ENCODE measurements around the gene FKBP7.
"Not testable (repeated sequence)": the region's sequence is repeated elsewhere in the genome, so short reads cannot be mapped to it uniquely, and the experiment has no call there.

FKBP7 gene, protein sequence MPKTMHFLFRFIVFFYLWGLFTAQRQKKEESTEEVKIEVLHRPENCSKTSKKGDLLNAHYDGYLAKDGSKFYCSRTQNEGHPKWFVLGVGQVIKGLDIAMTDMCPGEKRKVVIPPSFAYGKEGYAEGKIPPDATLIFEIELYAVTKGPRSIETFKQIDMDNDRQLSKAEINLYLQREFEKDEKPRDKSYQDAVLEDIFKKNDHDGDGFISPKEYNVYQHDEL

DNA sequence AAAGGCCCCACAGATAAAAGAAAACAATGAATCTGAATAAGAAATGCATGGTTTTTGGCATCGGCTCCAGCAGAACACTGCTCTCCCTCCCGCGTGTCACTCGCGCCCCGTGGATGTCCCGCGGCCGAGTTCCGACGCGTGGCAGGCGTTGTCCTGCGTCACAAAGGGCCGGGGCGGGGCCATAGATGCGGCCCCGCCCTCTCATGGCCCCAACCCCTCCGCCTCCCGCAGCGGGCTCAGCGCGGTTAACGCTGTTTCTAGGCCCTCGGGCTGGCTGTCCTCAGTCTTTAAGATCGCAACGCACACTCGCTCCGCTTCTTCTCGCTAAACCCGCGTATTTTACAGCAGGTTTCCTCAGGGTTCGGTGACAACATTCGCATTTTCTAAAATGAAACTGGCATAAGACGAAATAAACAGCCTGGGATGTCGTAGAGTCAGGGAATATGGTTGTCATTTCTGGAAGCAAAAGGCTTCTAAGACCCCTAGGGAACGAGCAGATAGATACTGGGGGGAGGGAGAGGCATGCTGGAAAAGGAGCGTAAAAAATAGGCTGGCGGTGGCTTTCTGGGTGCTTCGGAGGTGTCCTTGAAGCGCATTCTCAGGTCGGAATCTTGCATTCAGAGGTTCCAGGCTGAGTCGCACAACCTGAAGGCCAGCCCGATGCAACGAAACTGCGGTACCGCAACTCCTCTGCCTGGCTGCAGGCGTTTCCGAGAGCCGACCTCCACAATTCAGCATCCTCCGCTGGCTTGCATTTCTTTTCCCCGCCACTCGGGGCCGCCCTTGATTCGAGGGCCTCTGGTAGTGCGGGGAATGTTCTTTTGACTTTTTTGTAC is at the start of gene FKBP7:
FKBP7 (minus strand) TSS at position 162 of the 836 bp plus-strand sequence; CDS start at position 61, 101 bp downstream.
- DNase-seq (ENCODE audit: low spot score), result peak; percentile 89

DNA sequence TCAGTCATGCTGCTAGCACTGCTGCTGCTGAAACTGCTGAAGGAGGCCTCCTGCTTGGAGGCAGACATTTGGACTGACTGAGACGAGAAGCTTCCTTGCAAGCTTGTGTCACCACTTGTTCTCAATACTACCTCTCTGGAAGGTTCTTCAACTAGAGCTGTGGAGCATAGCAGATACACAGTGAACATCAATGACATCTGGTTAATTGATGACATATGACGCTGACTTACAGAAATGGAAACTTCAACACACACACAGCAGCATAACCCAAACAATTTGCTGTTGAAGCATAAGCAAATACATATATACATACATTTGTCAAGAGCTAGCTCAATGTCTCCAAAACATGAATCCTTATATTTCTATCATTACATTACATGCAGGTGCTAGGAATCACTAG is 49.2 kb upstream of the FKBP7 start:
- DNase-seq (ENCODE audit: low spot score), result no peak

DNA sequence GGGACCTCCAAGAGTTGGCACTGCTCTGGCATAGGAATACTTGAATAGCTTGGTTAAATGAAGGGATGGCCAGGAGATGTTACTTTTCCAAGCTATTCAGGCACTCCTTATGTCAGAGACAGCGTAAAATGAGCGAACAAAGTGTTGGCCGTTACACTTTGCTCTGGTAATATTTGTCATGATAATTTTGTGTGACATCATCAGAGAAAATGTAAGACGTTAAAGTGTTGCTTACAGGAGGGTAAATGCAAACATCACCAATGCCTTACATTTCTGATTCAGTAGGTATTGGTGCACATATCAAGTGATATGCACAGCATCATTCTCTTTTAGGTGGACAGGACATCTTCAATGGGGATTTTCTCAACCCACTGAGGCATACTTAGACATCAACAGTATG is 47.9 kb upstream of the FKBP7 start:
- no peak for DNase-seq (ENCODE audit: low spot score)

DNA sequence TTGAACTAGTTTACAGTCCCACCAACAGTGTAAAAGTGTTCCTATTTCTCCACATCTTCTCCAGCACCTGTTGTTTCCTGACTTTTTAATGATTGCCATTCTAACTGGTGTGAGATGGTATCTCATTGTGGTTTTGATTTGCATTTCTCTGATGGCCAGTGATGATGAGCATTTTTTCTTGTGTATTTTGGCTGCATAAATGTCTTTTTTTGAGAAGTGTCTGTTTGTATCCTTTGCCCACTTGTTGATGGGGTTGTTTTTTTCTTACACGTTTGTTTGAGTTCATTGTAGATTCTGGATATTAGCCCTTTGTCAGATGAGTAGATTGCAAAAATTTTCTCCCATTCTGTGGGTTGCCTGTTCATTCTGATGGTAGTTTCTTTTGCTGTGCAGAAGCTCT is 47.1 kb upstream of the FKBP7 start:
- DNase-seq (ENCODE audit: low spot score), result not testable (repeated sequence)

DNA sequence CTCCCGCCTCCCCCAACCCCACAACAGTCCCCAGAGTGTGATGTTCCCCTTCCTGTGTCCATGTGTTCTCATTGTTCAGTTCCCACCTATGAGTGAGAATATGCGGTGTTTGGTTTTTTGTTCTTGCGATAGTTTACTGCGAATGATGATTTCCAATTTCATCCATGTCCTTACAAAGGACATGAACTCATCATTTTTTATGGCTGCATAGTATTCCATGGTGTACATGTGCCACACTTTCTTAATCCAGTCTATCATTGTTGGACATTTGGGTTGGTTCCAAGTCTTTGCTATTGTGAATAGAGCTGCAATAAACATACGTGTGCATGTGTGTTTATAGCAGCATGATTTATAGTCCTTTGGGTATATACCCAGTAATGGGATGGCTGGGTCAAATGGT is 46.6 kb upstream of the FKBP7 start:
- not testable (repeated sequence) for DNase-seq (ENCODE audit: low spot score)

DNA sequence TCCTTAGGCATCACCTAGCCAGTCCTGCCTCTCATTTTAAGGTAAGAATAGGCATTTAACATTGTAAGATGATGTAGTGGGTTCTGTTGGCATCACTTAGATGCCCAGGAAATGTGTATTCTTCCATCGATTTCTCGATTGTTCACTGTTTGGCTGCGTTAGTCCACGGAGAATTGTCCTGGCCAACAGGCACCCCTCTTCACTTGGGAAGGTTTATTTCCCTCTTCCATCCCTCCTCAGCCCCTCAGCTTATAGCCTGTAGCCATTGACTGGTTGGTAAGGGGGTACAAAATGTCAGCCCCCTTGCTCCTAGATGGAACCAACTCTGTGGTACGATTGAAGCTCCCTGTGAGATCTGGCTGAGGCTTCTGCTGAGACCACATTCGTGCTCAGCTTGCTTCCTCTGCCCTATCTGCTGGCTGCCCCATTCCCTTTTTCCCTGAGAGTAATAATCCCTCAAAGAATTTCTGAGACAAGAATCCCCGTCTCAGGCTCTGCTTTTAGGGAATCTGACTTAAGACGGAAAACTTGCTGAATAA is 45.3 kb upstream of the FKBP7 start:
- DNase-seq (ENCODE audit: low spot score), result no peak

DNA sequence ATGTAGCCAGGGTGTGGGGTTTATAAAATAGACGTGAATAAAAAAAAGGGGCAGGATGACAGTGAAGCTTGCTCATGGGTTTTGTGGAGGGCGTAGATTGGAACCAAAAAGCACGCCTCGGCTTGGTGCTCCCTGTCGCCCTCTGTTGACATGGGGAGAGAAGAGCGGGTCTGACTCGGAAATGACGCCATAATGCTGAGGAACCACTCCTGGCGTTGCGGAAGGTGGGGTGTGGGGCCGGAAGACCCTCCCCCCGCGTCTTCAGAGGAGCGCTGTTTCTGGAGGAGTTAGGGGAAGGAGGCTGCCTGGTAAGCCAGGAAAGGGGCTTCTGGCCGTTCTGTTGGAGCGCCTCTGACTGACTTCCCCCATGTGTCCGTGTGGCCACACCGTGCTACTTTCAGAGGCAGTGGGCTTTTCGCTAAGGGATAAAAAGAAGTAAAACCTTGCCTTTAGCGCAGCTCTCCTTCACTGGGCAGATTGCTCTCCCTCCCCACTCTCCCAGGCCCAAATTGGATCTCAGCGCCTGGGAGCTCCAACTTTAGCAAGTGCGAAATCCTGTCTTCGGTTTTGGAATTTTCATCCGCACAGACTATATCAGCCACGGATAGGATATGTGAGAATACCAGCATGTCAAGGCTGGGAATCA is 44.7 kb upstream of the FKBP7 start:
- DNase-seq (ENCODE audit: low spot score), result peak; percentile 56

DNA sequence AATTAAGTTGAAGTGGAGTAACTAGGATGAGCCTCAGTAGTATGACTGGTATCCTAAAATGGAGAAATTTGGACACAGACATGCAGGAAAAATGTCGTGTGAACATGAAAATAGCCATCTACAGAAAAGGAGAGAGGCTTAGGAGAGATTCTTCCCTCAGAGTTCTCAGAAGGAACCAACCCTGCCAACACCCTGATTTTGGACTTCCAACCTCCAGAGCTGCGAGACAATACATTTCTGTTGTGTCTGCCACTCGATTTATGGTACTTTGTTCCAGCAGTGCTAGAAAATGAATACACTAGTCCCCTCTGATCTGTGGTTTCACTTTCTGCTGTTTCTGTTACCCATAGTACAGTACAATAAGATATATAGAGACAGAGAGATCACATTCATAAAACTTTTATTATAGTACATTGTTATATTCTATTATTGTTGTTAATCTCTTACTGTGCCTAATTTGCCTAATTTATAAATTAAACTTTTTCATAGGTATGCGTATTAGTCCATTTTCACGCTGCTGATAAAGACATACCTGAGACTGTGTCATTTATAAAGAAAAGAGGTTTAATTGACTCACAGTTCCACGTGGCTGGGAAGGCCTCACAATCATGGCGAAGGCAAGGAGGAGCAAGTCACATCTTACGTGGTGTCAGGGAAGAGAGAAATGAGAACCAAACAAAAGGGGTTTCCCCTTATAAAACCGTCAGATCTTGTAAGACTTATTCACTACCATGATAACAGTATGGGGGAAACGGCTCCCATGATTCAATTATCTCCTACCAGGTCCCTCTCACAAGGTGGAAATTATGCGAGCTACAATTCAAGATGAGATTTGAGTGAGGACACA is 43.1 kb upstream of the FKBP7 start:
- DNase-seq (ENCODE audit: low spot score), result no peak

DNA sequence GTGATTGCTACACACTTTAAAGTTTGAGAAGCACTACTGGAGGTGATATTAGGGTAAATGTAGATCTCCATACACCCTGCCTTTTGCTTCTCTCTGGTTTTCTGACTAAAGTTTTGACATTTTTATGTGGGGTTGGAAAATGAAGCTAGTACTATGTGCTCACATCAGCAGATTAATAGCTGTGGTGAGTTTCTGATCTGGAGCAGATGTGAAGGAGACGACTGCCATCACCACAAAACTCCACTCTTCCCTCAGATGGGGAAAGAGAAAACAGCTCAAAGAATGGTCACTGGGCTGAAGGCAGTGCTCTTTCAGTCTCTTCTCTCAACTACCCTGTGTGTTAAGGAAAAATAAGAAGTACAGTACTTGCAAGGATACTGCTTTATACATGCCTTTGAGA is 39.1 kb upstream of the FKBP7 start:
- no peak for DNase-seq (ENCODE audit: low spot score)

DNA sequence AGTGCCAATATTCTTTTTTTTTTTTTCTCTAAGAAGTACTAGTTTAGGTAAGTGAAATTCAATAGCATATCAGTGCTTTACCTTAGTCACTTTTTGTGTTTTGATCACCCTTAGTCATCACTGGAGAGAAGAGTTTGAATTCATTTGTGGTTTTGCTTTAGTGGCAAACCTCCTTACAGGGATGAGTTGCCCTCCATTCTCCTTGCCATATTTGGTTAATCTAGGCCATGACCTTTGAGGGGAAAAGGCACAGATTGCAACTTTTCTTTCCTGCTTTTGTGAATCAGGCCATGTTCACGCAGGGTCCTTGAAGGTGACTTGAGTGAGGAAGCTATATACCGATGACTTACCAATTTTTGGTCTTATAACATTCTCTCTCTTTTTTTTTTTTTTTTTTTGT is 36.3 kb upstream of the FKBP7 start:
- DNase-seq (ENCODE audit: low spot score), result no peak

DNA sequence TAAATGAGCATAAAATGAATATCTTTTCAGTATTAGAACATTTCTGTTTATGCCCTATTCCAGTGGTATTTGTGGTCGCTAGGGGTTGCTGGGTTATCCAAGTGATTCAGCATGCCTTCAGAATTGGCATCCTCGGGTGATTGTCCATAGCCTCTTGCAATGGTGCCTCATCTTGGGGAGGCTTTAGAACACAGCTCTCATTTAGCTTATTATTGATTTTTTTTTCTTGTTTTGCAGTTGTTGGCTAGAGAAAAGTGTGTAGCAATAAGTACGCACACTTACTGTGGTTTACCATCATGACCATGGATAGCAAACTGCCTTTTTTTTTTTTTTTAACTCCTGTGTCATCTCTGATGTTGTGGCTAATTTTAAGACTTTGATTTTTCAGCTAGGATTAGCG is 35.5 kb upstream of the FKBP7 start:
- DNase-seq (ENCODE audit: low spot score), result no peak

DNA sequence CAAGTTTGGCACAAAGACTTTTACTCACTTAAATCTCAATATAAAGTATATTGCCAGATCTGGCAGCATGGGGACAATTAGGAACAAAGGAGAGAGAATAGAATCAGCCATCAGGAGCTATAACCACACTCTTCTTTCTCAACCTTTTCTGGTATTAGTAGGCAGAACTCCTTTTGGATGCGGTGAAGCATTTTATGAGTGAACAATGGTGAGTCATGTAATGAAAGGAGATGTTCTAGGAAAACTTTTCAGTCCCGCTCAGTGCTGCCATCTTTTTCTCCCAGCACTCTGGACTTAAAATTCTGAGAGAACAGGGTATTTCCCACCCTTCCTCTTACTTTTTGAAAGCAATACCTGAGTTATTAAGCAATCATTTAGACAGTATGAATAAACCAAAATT is 34.1 kb upstream of the FKBP7 start:
- no peak for DNase-seq (ENCODE audit: low spot score)

DNA sequence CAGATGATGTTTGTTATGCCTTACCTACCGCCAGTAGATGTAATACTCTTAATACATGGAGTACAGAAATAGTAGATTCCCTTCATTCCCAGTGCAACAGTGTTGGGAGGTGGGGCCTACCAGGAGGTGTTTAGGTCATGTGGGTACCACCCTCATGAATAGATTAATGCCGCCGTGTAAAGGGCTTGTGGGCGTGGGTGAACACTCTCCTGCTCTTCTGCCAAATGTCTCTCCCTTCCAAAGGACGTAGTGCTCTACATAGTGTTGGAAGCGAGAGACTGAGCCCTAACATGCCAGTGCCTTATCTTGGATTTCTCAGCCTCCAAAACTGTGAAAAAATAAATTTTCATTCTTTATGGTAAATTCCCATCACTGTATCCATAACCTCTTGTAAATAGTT is 32.0 kb upstream of the FKBP7 start:
- DNase-seq (ENCODE audit: low spot score), result no peak

DNA sequence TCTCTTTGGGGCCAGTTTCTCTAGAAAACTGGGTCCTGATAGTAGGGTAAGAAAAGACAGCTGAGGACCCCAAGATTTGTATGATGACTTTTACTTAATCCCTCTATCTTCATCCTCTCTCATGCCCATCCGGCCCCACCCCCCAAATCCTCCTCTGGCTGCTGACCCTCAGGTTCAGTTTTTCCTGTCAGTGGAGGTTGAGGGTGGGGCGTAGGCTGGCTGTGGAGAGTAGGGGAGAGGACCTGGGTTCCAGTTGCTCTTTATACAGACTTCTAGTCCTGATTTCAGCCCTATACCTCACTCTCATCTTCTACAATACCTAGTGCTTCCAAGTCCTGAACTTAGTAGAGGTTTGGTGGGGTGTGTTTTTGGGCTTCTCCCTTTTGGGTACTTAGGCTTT is 30.2 kb upstream of the FKBP7 start:
- DNase-seq (ENCODE audit: low spot score), result no peak

DNA sequence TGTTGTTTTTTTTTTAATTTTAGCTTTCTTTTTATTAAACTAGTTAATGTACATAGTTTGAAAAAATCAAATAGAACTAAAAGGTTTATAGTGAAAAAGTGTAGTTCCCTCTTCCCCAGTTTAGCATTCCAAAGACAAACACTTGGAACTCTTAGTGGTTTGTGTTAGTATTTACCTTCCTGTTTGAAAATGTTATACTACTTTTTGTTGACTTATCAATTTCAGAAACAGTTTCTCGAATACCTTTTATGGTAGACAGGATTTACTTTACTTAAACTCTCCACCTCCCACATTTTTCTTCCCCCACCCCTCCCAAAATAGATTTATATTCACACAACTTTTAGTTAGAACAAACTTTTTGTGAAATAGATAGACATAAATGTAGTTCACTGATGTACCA is 28.5 kb upstream of the FKBP7 start:
- no peak for DNase-seq (ENCODE audit: low spot score)

DNA sequence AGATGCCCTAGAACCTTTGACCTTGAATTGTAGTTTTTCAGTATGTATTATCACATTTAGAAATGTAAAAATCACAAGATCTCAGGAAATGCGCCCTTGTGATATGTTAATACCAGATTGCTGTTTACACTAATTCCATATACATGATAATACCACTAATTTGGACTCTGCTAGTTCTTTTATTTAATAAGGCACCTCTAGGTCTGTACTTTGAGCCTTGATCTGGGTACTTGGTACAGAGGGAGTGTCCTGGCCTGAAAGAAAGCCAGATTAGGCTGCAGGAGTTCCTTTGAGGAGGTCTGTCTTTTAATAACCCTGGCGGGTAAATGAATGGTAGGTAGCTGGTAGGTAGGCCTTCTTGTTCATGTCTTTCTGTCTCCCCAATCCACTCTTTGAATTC is 28.1 kb upstream of the FKBP7 start:
- no peak for DNase-seq (ENCODE audit: low spot score)

DNA sequence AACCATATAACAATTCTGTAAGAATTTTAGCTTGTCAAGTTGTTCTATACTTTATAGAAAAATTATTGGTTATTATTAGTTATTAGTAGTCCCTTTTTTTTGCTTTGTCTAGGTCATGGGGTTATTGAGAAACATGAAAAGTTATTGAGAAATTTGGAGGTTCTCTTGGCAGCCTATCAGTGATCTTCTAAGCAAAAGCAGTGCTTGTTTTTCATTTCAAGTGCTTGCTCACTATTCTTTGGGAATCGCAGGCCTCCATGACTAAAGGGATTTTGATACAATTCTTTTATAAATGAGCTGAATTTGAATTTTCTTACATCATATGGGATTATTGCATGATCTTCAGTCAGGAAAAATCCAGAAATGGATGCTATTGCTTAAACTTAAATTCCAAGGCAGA is 27.7 kb upstream of the FKBP7 start:
- DNase-seq (ENCODE audit: low spot score), result no peak

DNA sequence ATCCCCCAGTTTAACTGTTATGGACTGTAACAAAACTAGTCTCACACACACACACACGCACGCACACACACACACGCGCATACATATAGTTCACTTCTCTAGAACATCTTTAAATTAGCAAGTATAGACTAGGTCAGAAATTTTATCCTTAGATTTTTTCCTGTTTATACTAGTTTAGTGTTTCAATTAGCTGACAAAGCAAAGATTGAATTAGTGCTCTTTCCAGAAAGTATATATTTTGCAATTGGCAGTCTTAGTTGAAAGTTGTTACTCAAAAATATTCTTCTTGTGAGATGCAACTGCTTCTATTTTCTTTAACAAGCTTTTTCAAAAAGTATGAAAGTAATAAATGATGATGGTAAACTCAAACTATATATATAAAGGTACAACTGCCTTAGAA is 24.4 kb upstream of the FKBP7 start:
- no peak for DNase-seq (ENCODE audit: low spot score)

DNA sequence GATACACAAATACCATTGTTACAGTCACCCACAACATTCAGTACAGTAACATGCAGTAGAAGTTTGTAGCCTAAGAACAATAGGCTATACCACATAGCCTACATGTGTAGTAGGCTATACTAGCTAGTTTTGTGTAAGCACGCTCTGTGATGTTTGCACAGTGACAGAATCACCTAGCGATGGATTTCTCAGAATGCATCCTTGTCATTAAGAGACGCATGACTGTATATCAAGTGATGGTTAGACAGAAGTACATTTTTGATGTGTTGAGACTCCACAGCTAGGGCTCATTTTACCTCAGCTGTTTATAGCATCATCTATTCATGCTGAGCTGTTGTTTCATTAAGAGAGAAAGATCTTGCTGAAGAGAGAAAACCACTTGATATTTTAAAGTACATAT is 21.2 kb upstream of the FKBP7 start:
- no peak for DNase-seq (ENCODE audit: low spot score)

DNA sequence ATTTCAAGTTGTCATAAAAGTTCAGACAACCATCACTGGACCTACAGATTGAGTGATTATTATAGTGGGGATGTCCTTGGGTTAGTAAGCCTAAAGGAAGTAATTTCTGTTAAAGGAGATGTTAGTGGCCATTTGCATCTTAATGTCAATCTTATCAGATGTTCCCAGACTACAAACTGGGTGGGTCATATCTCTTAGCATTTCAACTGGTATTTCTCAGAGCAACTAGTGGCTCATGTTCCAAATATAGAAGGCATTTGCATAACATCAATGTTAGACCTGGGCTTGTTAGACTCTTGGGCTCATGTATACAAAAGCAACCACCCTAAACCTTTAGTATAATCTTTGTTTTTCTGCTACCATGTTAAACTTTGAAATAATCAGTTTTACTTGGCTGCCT is 19.7 kb upstream of the FKBP7 start:
- DNase-seq (ENCODE audit: low spot score), result no peak

DNA sequence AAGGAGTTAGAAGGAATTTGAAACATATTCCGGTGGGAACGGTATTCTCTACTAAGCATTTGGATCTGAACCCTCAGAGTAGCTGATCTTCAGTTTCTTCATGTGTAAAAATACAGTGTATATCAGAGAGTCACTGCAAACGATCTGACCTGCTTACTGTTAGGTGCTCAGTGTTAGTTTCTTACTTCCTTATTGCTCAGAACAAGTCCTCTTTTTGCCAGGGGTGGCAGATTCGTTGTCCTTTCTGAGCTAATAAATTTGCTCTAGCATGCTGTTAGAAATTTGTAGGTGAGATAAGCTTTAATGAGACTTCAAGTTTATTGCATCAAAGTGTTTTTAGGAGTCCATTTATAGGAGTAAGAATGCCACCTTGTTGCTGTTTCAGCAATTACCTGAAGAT is 17.6 kb upstream of the FKBP7 start:
- no peak for DNase-seq (ENCODE audit: low spot score)

DNA sequence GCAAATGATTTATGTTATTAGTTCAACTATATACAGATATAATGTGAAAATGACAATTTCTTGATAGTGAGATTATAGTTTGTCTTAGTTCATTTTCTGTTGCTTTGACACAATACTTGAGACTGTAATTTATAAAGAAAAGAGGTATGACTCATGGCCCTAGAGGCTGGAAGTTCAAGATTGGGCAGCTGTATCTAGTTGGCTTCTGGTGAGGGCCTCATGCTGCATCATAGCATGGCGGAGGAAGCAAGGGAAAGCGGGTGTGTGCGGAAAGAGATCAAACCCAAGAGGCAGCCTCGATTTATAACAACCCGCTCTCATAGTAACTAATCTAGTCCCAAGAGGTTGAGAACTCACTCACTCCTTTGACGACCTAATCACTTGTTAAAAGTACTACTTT is 13.2 kb upstream of the FKBP7 start:
- DNase-seq (ENCODE audit: low spot score), result no peak
